H9 (cell line): Measurements from ENCODE around the gene ESRRA. TPM values are rescaled to one million over a fixed set of nuclear protein-coding genes. Genes with fewer than 3 reads are reported as not detected.

Experiments used
- DNase-seq: peaks from one replicate; pipeline ENCODE4 v3.0.0-alpha.2; 2017
- H2AFZ ChIP-seq: one replicate; pipeline ENCODE4 v1.6.1; 2013; ENCODE audit warnings: mild to moderate bottlenecking, low read length, control low read depth, moderate library complexity
- H2AK5ac ChIP-seq: 2 replicates; pipeline ENCODE4 v1.6.1; 2013; ENCODE audit warnings: low read length, control low read depth, mixed read lengths; ENCODE audit not compliant: insufficient read length
- H2BK120ac ChIP-seq: one replicate; pipeline ENCODE4 v1.6.1; 2013; ENCODE audit warnings: low read depth, mild to moderate bottlenecking, low read length, control low read depth, inconsistent platforms; ENCODE audit not compliant: poor library complexity, severe bottlenecking
- H2BK12ac ChIP-seq: 2 replicates; pipeline ENCODE4 v1.6.1; 2013; ENCODE audit warnings: low read length, control low read depth, mixed read lengths, low read depth; ENCODE audit not compliant: insufficient read length
- H2BK15ac ChIP-seq: 2 replicates; pipeline ENCODE4 v1.6.1; 2013; ENCODE audit warnings: low read depth, low read length, control low read depth
- H2BK20ac ChIP-seq: one replicate; pipeline ENCODE4 v1.6.1; 2013; ENCODE audit warnings: low read depth, mild to moderate bottlenecking, low read length, control low read depth, inconsistent platforms; ENCODE audit not compliant: poor library complexity, severe bottlenecking
- H2BK5ac ChIP-seq: 2 replicates; pipeline ENCODE4 v1.6.1; 2013; ENCODE audit warnings: low read length, control low read depth, mixed read lengths; ENCODE audit not compliant: insufficient read length
- H3K14ac ChIP-seq: 2 replicates; pipeline ENCODE4 v1.6.1; 2013; ENCODE audit warnings: low read length, control low read depth; ENCODE audit not compliant: insufficient read depth
- H3K18ac ChIP-seq: 2 replicates; pipeline ENCODE4 v1.6.1; 2013; ENCODE audit warnings: low read depth, mild to moderate bottlenecking, mixed read lengths, low read length, control low read depth; ENCODE audit not compliant: insufficient read length
- H3K23ac ChIP-seq: 2 replicates; pipeline ENCODE4 v1.6.1; 2013; ENCODE audit warnings: low read length, control low read depth, mixed read lengths, low read depth; ENCODE audit not compliant: insufficient read length
- H3K23me2 ChIP-seq: 2 replicates; pipeline ENCODE4 v1.6.1; 2013; ENCODE audit warnings: low read depth, mild to moderate bottlenecking, mixed read lengths, low read length, control low read depth; ENCODE audit not compliant: insufficient read length, poor library complexity, severe bottlenecking
- H3K27ac ChIP-seq: 2 replicates; pipeline ENCODE4 v1.5.1; 2013; ENCODE audit warnings: low read length, control low read depth, mixed read lengths, low read depth; ENCODE audit not compliant: insufficient read length
- H3K27me3 ChIP-seq: 2 replicates; pipeline ENCODE4 v1.6.1; 2013; ENCODE audit warnings: low read length, control low read depth, inconsistent platforms; ENCODE audit not compliant: insufficient read depth
- H3K4ac ChIP-seq: 2 replicates; pipeline ENCODE4 v1.6.1; 2013; ENCODE audit warnings: low read depth, mild to moderate bottlenecking, control low read depth, inconsistent platforms, low read length, moderate library complexity
- H3K4me1 ChIP-seq: 2 replicates; pipeline ENCODE4 v1.6.1; 2013; ENCODE audit warnings: low read length, control low read depth, inconsistent platforms; ENCODE audit not compliant: insufficient read depth
- H3K4me2 ChIP-seq: 2 replicates; pipeline ENCODE4 v1.6.1; 2013; ENCODE audit warnings: low read length, control low read depth, mixed read lengths; ENCODE audit not compliant: insufficient read length, insufficient read depth
- H3K56ac ChIP-seq: 2 replicates; pipeline ENCODE4 v1.6.1; 2013; ENCODE audit warnings: low read depth, mild to moderate bottlenecking, mixed read lengths, low read length, control low read depth; ENCODE audit not compliant: insufficient read length
- H3K79me1 ChIP-seq: 2 replicates; pipeline ENCODE4 v1.6.1; 2013; ENCODE audit warnings: low read depth, mild to moderate bottlenecking, moderate library complexity, low read length, control low read depth, inconsistent platforms; ENCODE audit not compliant: insufficient read depth, poor library complexity, severe bottlenecking
- H3K79me2 ChIP-seq: 2 replicates; pipeline ENCODE4 v1.6.1; 2013; ENCODE audit warnings: low read length, control low read depth, inconsistent platforms; ENCODE audit not compliant: insufficient read depth
- H3K9ac ChIP-seq: 2 replicates; pipeline ENCODE4 v1.6.1; 2013; ENCODE audit warnings: low read length, control low read depth, mixed read lengths; ENCODE audit not compliant: insufficient read length; ENCODE audit errors: extremely low read depth
- H3K9me3 ChIP-seq: one replicate; pipeline ENCODE4 v1.6.1; 2013; ENCODE audit warnings: low read depth, low read length, inconsistent platforms; ENCODE audit not compliant: control insufficient read depth
- H3T11ph ChIP-seq: one replicate; pipeline ENCODE4 v1.6.1; 2013; ENCODE audit warnings: mild to moderate bottlenecking, low read length, control low read depth, inconsistent platforms
- H4K20me1 ChIP-seq: one replicate; pipeline ENCODE4 v1.6.1; 2013; ENCODE audit not compliant: control insufficient read depth, insufficient read length, insufficient read depth
- H4K5ac ChIP-seq: 2 replicates; pipeline ENCODE4 v1.6.1; 2013; ENCODE audit warnings: low read depth, mild to moderate bottlenecking, mixed read lengths, low read length, control low read depth; ENCODE audit not compliant: insufficient read length
- H4K8ac ChIP-seq: replicated peaks from 2 replicates; pipeline ENCODE4 v1.6.1; 2013; ENCODE audit warnings: low read length, control low read depth, mixed read lengths, low read depth; ENCODE audit not compliant: insufficient read length
- H4K91ac ChIP-seq: 2 replicates; pipeline ENCODE4 v1.6.1; 2013; ENCODE audit warnings: low read depth, mild to moderate bottlenecking, moderate library complexity, mixed read lengths, low read length, control low read depth; ENCODE audit not compliant: insufficient read length
- H3K27ac Mint-ChIP-seq, 3 experiments: 2 replicates in 2 of 3; 3 replicates in 1 of 3; pipeline ENCODE4 v1.8.0; 2020 to 2021; ENCODE audit warnings: mixed read lengths in 3 of 3, mild to moderate bottlenecking in 1 of 3, moderate library complexity in 1 of 3
- H3K27me3 Mint-ChIP-seq: 2 replicates; pipeline ENCODE4 v1.8.0; 2021; ENCODE audit warnings: low read depth, mild to moderate bottlenecking, moderate library complexity, mixed read lengths
- H3K36me3 Mint-ChIP-seq, 3 experiments: 2 replicates in 2 of 3; 3 replicates in 1 of 3; pipeline ENCODE4 v1.8.0; 2020 to 2021; ENCODE audit warnings: low read depth in 3 of 3, mixed read lengths in 3 of 3; ENCODE audit not compliant: insufficient read depth in 1 of 3
- H3K4me1 Mint-ChIP-seq, 2 experiments: 2 replicates each; pipeline ENCODE4 v1.8.0; 2020; ENCODE audit warnings: mixed read lengths in 2 of 2
- H3K4me3 Mint-ChIP-seq, 2 experiments: 2 replicates in 1 of 2; 3 replicates in 1 of 2; pipeline ENCODE4 v1.8.0; 2020 to 2021; ENCODE audit warnings: mild to moderate bottlenecking in 2 of 2, mixed read lengths in 2 of 2, moderate library complexity in 1 of 2
- H3K9me3 Mint-ChIP-seq, 2 experiments: 2 replicates in 1 of 2; 3 replicates in 1 of 2; pipeline ENCODE4 v1.8.0; 2020; ENCODE audit warnings: mild to moderate bottlenecking in 2 of 2, mixed read lengths in 2 of 2, moderate library complexity in 1 of 2
- WGBS: extraction: QIAGEN DNeasy Blood & Tissue Kit; methylation state at CpG from one replicate; pipeline ENCODE4 v1.1.7; 2013; ENCODE audit warnings: missing lambda C conversion rate, low lambda C conversion rate, mixed read lengths; ENCODE audit not compliant: insufficient read length; ENCODE audit errors: extremely low coverage; 5-methylcytosine and 5-hydroxymethylcytosine counted together
- total RNA-seq: library from RNA; stranded (reverse); gene quantifications from 2 replicates; pipeline ENCODE4 v1.2.1, GENCODE V29; 2021
- TF ChIP-seq, protein P1 (sequence below): fragments of 200-600 bp; sonication (generic); conservative IDR thresholded peaks from 3 replicates; pipeline ENCODE4 v1.8.0; 2021; ENCODE audit warnings: antibody characterized with exemption, mild to moderate bottlenecking

Gene ESRRA
- total RNA-seq, 1 experiment from 2014 or later = 42.3 TPM

DNA sequence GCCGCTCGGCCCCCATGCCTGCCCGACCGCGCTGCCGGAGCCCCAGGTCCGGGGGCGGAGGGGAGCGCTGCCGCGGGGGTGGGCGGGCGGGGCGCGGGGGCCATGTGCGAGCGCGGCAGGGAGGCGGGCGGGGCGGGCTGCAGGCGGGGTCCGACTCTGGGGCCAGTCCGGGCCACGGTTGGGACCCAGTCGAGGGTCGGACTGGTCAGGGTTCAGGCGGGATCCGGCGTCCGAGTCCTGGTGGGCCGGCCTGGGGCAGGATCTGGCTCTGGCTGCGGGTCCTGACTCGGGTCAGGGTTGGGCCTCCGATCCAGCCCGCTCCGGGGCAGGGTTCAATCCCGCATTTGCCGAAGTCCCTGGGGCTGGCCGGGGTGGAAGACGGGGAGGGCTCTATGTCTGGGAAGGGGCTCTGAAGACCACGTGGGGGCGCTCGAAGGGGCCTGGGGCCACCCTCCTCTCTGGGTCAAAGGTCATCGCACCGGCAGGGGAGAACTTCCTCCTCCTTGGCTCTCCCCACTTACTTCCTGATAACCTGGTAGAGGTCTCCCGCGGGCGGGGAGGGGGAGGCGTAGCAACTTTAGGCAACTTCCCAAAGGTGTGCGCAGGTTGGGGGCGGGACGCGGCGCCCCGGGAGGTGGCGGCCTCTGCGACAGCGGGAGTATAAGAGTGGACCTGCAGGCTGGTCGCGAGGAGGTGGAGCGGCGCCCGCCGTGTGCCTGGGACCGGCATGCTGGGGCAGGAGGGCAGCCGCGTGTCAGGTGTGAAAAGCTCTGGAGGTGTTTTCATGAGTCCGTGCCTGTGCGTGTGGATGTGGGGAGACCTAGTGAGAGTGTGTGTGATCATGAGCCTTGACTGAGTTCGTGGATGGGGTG lies 603 bp downstream of the ESRRA start:
- H3K23ac ChIP-seq = no peak overlapping the region
- H3K79me1 ChIP-seq = peaks cover 5% of the 10 kb centered on the region
- no peak overlapping the region for H2AFZ ChIP-seq
- no peaks in the 10 kb centered on the region for H3K9me3 ChIP-seq
- H3K4me1 ChIP-seq = peaks cover 2% of the 10 kb centered on the region; the same call in 1 of the 2 replicates
- H2AK5ac ChIP-seq = no peak overlapping the region
- H3K23me2 ChIP-seq = peaks cover 10% of the 10 kb centered on the region
- Mint-ChIP-seq H3K27ac (peak overlapping the region; percentile 26 to 96 (median 31); a peak in 5 of 7 replicates), H3K4me1 (peaks cover 13% of the 10 kb centered on the region in 2 experiments), H3K4me3 (peak overlapping the region; percentile 90 to 92), H3K9me3 (no peaks in the 10 kb centered on the region), H3K36me3 (peaks cover 7 to 8% (median 7%) of the 10 kb centered on the region in 3 experiments; a peak in 5 of 7 replicates), H3K27me3 (peaks cover 27% of the 10 kb centered on the region)
- H2BK15ac ChIP-seq = no peak overlapping the region
- no peak overlapping the region for H3K18ac ChIP-seq
- no peaks in the 10 kb centered on the region for H4K20me1 ChIP-seq
- H3K4ac ChIP-seq = no peak overlapping the region
- no peak overlapping the region for H3K56ac ChIP-seq
- H3T11ph ChIP-seq = no peak overlapping the region
- no peak overlapping the region for H4K91ac ChIP-seq
- H3K27ac ChIP-seq = no peak overlapping the region
- peaks cover 3% of the 10 kb centered on the region; the same call in 1 of the 2 replicates for H3K79me2 ChIP-seq
- H2BK20ac ChIP-seq = no peak overlapping the region
- H4K8ac ChIP-seq = no peak overlapping the region
- peak overlapping the region; percentile 37 for H3K9ac ChIP-seq
- H3K14ac ChIP-seq = peak overlapping the region; percentile 81
- H3K27me3 ChIP-seq = no peaks in the 10 kb centered on the region; the same call in 1 of the 2 replicates
- H2BK120ac ChIP-seq = no peak overlapping the region
- DNase-seq = peak; percentile 89
- TF ChIP-seq, protein P1, sequence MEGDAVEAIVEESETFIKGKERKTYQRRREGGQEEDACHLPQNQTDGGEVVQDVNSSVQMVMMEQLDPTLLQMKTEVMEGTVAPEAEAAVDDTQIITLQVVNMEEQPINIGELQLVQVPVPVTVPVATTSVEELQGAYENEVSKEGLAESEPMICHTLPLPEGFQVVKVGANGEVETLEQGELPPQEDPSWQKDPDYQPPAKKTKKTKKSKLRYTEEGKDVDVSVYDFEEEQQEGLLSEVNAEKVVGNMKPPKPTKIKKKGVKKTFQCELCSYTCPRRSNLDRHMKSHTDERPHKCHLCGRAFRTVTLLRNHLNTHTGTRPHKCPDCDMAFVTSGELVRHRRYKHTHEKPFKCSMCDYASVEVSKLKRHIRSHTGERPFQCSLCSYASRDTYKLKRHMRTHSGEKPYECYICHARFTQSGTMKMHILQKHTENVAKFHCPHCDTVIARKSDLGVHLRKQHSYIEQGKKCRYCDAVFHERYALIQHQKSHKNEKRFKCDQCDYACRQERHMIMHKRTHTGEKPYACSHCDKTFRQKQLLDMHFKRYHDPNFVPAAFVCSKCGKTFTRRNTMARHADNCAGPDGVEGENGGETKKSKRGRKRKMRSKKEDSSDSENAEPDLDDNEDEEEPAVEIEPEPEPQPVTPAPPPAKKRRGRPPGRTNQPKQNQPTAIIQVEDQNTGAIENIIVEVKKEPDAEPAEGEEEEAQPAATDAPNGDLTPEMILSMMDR = peak; percentile 67
- H2BK5ac ChIP-seq = no peak overlapping the region
- no peak overlapping the region for H2BK12ac ChIP-seq
- peak overlapping the region; percentile 87 for H3K4me2 ChIP-seq
- H4K5ac ChIP-seq = no peak overlapping the region
- WGBS = no CpG with 5 or more reads among the region's 71 CpGs
